Measurements from ENCODE around the gene MISP3. TPM values are rescaled to one million over a fixed set of nuclear protein-coding genes. Genes with fewer than 3 reads are reported as not detected.

Gene MISP3
- polyA plus RNA-seq, 1 donor (not counting 4 experiments of a cell fraction or from before 2014, with no cell fraction given) = 0.79 TPM

DNA sequence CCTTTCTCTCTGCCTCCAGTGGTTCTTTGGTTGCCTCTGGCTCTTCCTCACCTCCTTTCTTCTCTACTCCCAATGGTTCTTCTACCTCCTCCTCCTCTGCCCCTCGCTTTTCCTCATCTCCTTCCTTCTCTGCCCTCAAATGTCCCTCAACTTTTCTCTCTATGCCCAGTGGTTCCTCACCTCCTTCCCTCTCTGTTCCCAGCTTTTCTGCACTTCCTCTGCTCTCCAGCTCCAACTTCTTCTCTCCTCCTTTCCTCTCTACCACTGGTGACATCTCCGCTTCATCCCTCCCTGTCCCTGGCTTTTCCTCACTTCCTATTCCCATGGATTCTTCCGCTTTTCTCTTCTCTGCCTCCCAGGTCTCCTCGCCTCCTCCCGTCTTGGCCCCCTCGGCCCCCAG lies 18.5 kb upstream of the MISP3 start:
- no peak for DNase-seq (ENCODE audit: low read depth, low spot score)
- FAIRE-seq = no peak
- Histone ChIP-seq H3K9me3 (ENCODE audit: control insufficient read depth, low read depth, low read length) (no peaks in the 10 kb centered on the region), H3K4me3 (ENCODE audit: control insufficient read depth in 2 of 3, extremely low read depth in 1 of 3, insufficient read depth in 2 of 3, low read depth in 1 of 3, low read length in 3 of 3) (no peak overlapping the region), H3K79me2 (ENCODE audit: control insufficient read depth, insufficient read depth, low read length) (no peaks in the 10 kb centered on the region), H3K36me3 (ENCODE audit: control insufficient read depth in 2 of 2, extremely low read depth in 1 of 2, insufficient read depth in 2 of 2, low read length in 2 of 2) (peaks cover 0 to 2% of the 10 kb centered on the region in 2 experiments), H3K9ac (ENCODE audit: control insufficient read depth, extremely low read depth, insufficient read depth, low read length) (no peak overlapping the region), H3K27me3 (ENCODE audit: control insufficient read depth, extremely low read depth, insufficient read depth, low read length) (peaks cover 26% of the 10 kb centered on the region), H2AFZ (ENCODE audit: control insufficient read depth, low read length) (no peak overlapping the region), H3K4me1 (ENCODE audit: control insufficient read depth, extremely low read depth, insufficient read depth, low read length) (no peaks in the 10 kb centered on the region), H3K27ac (ENCODE audit: control insufficient read depth, insufficient read depth, low read length) (no peak overlapping the region), H3K9me1 (ENCODE audit: control insufficient read depth, extremely low read depth, insufficient read depth, low read length) (no peaks in the 10 kb centered on the region), H4K20me1 (ENCODE audit: control insufficient read depth, extremely low read depth, insufficient read depth, low read length) (no peaks in the 10 kb centered on the region), H3K4me2 (ENCODE audit: control insufficient read depth, extremely low read depth, insufficient read depth, low read depth, low read length) (no peak overlapping the region)
- dilution Hi-C loops (cut with MboI; ENCODE audit: extremely low pct_ligation_motif_present, low sequenced_read_pairs) = no loop called here
- no peak for TF ChIP-seq EZH2 (IDR thresholded peaks at IDR 0.05; ENCODE audit: low read length)
- TF ChIP-seq, protein P1, sequence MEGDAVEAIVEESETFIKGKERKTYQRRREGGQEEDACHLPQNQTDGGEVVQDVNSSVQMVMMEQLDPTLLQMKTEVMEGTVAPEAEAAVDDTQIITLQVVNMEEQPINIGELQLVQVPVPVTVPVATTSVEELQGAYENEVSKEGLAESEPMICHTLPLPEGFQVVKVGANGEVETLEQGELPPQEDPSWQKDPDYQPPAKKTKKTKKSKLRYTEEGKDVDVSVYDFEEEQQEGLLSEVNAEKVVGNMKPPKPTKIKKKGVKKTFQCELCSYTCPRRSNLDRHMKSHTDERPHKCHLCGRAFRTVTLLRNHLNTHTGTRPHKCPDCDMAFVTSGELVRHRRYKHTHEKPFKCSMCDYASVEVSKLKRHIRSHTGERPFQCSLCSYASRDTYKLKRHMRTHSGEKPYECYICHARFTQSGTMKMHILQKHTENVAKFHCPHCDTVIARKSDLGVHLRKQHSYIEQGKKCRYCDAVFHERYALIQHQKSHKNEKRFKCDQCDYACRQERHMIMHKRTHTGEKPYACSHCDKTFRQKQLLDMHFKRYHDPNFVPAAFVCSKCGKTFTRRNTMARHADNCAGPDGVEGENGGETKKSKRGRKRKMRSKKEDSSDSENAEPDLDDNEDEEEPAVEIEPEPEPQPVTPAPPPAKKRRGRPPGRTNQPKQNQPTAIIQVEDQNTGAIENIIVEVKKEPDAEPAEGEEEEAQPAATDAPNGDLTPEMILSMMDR (optimal IDR thresholded peaks at IDR 0.05 in 1 of 3, IDR thresholded peaks at IDR 0.05 in 1 of 3, conservative IDR thresholded peaks at IDR 0.05 in 1 of 3; ENCODE audit: extremely low read depth in 1 of 3, insufficient read depth in 2 of 3, low read length in 3 of 3) = no peak

DNA sequence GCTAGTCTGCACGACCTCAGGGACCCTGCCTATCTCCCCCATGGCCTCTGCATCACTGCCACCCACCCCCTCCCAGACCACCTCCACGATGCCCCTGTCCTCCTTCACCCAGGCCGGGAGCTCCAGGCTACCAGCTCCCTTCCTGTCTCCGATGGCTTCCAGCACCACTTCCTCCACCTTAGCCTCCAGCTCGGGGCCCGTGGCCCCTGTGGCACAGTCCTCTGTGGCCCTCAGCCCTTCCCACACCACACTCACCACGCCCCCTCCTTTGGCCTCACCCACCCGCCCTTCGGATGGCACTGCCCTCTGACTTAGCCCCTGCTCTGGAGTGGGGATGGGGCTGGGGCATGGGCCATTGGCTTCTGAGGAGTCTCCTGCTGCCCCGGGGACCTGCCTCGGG lies 17.9 kb upstream of the MISP3 start:
- Histone ChIP-seq H3K79me2 (ENCODE audit: control insufficient read depth, insufficient read depth, low read length) (no peaks in the 10 kb centered on the region), H3K36me3 (ENCODE audit: control insufficient read depth in 2 of 2, extremely low read depth in 1 of 2, insufficient read depth in 2 of 2, low read length in 2 of 2) (peaks cover 0 to 2% of the 10 kb centered on the region in 2 experiments), H3K9me1 (ENCODE audit: control insufficient read depth, extremely low read depth, insufficient read depth, low read length) (no peaks in the 10 kb centered on the region), H2AFZ (ENCODE audit: control insufficient read depth, low read length) (no peak overlapping the region), H3K4me2 (ENCODE audit: control insufficient read depth, extremely low read depth, insufficient read depth, low read depth, low read length) (no peak overlapping the region), H3K4me3 (ENCODE audit: control insufficient read depth in 2 of 3, extremely low read depth in 1 of 3, insufficient read depth in 2 of 3, low read depth in 1 of 3, low read length in 3 of 3) (no peak overlapping the region), H3K4me1 (ENCODE audit: control insufficient read depth, extremely low read depth, insufficient read depth, low read length) (no peaks in the 10 kb centered on the region), H3K9ac (ENCODE audit: control insufficient read depth, extremely low read depth, insufficient read depth, low read length) (no peak overlapping the region), H3K27ac (ENCODE audit: control insufficient read depth, insufficient read depth, low read length) (no peak overlapping the region), H3K9me3 (ENCODE audit: control insufficient read depth, low read depth, low read length) (no peaks in the 10 kb centered on the region), H4K20me1 (ENCODE audit: control insufficient read depth, extremely low read depth, insufficient read depth, low read length) (no peaks in the 10 kb centered on the region), H3K27me3 (ENCODE audit: control insufficient read depth, extremely low read depth, insufficient read depth, low read length) (peaks cover 31% of the 10 kb centered on the region)
- TF ChIP-seq, protein P1 (optimal IDR thresholded peaks at IDR 0.05 in 1 of 3, IDR thresholded peaks at IDR 0.05 in 1 of 3, conservative IDR thresholded peaks at IDR 0.05 in 1 of 3; ENCODE audit: extremely low read depth in 1 of 3, insufficient read depth in 2 of 3, low read length in 3 of 3) = no peak
- TF ChIP-seq EZH2 (IDR thresholded peaks at IDR 0.05; ENCODE audit: low read length) = no peak
- DNase-seq (ENCODE audit: low read depth, low spot score) (no peak), FAIRE-seq (no peak)
- dilution Hi-C loops (cut with MboI; ENCODE audit: extremely low pct_ligation_motif_present, low sequenced_read_pairs) = no loop called here
